Peyer's patch (tissue), 4 donors: ENCODE results near the gene ADCY2. TPM values are rescaled to one million over a fixed set of nuclear protein-coding genes. Genes with fewer than 3 reads are reported as not detected.
A peak's percentile ranks its signal among the peaks of the same experiment; 100 is the strongest.

Experiments
- DNase-seq, 3 donors: peaks; one replicate each; pipeline ENCODE4 v3.0.0-alpha.2; 2017 to 2019
- H3K27ac ChIP-seq, 4 donors: fragments of 200-600 bp; sonication (generic); one replicate each; pipeline ENCODE4 v1.5.1; 2016 to 2019
- H3K27me3 ChIP-seq, 2 donors: fragments of 200-600 bp; sonication (generic); one replicate each; pipeline ENCODE4 v1.5.1; 2019
- H3K36me3 ChIP-seq, 3 donors: fragments of 200-600 bp; sonication (generic); one replicate each; pipeline ENCODE4 v1.5.1; 2016 to 2019
- H3K4me1 ChIP-seq, 4 donors: fragments of 200-600 bp; sonication (generic); one replicate each; pipeline ENCODE4 v1.5.1; 2016 to 2019
- H3K4me3 ChIP-seq, 4 donors: fragments of 200-600 bp; sonication (generic); 1 replicate in 3 of 4; 2 replicates in 1 of 4; pipeline ENCODE4 v1.5.1; 2016 to 2019; ENCODE audit warnings: mild to moderate bottlenecking in 1 of 4
- H3K9me3 ChIP-seq, 4 donors: fragments of 200-600 bp; sonication (generic); one replicate each; pipeline ENCODE4 v1.5.1; 2016 to 2019; ENCODE audit warnings: mild to moderate bottlenecking in 1 of 4
- POLR2A ChIP-seq, 2 donors: fragments of 450-650 bp; IDR thresholded peaks; one replicate each; pipeline ENCODE4 v1.5.1; 2017; ENCODE audit warnings: antibody characterized with exemption in 2 of 2, mild to moderate bottlenecking in 2 of 2, moderate library complexity in 2 of 2
- total RNA-seq, 4 donors: library from RNA; depleted of rRNA; stranded (reverse); fragments of >200 nt; gene quantifications; one replicate each; pipeline ENCODE4 v1.1.0, GENCODE V29; 2016
- TF ChIP-seq, protein P1 (sequence below), 6 experiments: fragments of 450-650 bp in 4 of 6; fragments of 200-600 bp in 2 of 6; sonication (generic) in 1 of 6; IDR thresholded peaks; one replicate each; pipeline ENCODE4 v1.5.1; 2017 to 2019; ENCODE audit warnings: antibody characterized with exemption in 6 of 6, mild to moderate bottlenecking in 3 of 6, moderate library complexity in 1 of 6

ADCY2 gene
- total RNA-seq, 4 donors from 2014 or later, result 0.53 to 12.4 (median 5.1) TPM

DNA sequence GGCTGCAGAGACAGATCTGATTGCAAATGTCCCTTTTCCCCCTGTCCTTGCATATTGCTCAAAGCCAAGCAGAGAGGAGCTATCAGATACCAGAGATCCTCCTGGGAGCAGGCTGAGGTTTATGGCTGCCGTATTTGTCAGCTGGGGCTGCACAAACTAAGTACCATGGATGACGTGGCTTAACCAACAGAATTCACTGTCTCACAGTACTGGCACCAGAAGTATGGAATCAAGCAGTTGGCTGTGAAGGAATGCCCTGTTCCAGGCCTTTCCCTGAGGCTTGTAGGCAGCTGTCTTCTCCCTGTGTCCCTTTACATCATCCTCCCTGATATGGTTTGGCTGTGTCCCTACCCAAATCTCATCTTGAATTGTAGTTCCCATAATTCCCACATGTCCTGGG lies 452.4 kb downstream of the ADCY2 start:
- DNase-seq, result no peak
- peaks cover 0 to 17% (median 1%) of the 10 kb centered on the region in 4 donors for H3K4me1 ChIP-seq
- no peak overlapping the region for H3K4me3 ChIP-seq
- H3K27ac ChIP-seq, result no peak overlapping the region
- no peaks in the 10 kb centered on the region for H3K9me3 ChIP-seq
- no peaks in the 10 kb centered on the region for H3K36me3 ChIP-seq
- no peaks in the 10 kb centered on the region for H3K27me3 ChIP-seq
- TF ChIP-seq, protein P1, sequence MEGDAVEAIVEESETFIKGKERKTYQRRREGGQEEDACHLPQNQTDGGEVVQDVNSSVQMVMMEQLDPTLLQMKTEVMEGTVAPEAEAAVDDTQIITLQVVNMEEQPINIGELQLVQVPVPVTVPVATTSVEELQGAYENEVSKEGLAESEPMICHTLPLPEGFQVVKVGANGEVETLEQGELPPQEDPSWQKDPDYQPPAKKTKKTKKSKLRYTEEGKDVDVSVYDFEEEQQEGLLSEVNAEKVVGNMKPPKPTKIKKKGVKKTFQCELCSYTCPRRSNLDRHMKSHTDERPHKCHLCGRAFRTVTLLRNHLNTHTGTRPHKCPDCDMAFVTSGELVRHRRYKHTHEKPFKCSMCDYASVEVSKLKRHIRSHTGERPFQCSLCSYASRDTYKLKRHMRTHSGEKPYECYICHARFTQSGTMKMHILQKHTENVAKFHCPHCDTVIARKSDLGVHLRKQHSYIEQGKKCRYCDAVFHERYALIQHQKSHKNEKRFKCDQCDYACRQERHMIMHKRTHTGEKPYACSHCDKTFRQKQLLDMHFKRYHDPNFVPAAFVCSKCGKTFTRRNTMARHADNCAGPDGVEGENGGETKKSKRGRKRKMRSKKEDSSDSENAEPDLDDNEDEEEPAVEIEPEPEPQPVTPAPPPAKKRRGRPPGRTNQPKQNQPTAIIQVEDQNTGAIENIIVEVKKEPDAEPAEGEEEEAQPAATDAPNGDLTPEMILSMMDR (IDR thresholded peaks at IDR 0.05), result no peak
- TF ChIP-seq POLR2A (IDR thresholded peaks at IDR 0.05), result no peak

DNA sequence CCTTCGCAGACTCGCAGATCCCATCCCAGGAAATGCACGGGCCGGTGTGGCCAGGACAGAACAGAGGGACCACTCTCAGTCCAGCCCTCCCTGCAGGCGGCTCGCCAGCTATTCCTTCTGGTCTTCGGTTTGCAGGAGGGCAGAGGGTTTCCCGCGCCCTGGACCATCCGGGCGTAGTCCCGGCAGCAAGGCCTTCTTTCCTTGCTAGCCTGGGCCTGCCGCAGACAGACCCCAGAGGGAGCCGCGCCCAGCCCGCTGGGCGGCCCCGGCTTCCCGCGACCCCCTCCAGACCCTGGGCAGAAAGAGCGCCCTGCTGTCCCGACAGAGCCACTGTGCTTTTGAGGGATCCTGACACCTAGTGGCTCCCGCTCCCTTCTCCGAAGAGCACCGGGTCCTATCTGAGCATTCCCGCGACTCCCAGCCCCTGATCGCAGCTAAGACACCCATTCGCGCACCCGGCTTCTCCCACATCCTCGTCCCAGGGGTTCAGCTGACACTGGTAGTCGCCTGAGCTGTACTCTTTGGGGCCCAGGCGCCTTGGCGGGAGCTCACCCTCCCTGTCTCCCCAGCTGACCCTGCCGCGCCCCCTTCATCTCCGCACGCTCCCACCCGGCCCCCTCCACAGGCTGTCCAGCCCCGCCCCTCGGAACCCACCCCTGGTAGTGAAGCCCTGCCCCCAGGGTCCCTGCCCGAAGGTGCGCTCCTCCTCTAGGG lies 453.9 kb downstream of the ADCY2 start:
- Histone ChIP-seq H3K27ac (no peak overlapping the region), H3K4me1 (peaks cover 0 to 17% (median 1%) of the 10 kb centered on the region in 4 donors), H3K36me3 (no peaks in the 10 kb centered on the region), H3K27me3 (no peaks in the 10 kb centered on the region), H3K4me3 (peak overlapping the region; percentile 30 to 66 (median 56)), H3K9me3 (no peaks in the 10 kb centered on the region)
- DNase-seq, result no peak
- TF ChIP-seq, protein P1 (IDR thresholded peaks at IDR 0.05), result no peak
- TF ChIP-seq POLR2A (IDR thresholded peaks at IDR 0.05), result no peak

DNA sequence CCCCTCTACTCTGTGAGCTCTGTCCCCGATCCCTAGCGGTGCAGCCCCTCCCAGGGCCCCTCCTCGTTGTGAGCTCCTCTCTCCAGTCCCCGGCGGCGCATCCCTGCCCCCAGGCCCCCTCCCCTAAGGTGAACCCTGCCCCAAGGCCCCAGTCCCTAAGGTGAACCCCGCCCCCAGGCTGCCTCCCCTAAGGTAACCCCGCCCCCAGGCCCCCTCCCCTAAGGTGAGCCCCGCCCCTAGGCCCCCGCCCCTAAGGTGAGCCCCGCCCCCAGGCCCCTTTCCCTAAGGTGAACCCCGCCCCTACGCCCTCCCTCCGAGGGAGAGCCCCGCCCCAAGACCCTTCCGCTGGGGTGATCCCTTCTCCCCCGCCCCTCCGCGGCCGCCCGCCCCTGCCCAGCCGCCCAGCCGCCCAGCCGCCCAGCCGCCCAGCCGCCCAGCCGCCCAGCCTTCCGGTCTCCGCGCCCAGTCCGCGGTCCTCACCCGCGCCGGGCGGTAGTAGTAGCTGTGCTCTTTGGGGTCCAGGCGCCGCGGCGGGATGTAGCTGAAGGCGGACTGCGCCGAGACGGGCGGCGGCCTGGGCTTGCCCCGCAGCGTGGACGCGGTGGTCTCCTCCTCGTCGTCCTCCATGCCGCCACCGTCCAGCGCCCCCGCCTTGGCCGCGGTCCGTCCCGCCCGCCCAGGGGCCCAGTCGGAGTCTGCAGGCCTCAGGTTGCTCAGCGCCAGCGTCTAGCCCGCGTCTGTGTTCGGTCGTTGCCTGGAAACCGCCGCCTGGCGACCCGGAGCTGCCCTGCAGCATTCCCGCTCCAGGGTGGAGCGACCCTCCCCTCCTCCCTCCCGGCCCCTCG lies 454.7 kb downstream of the ADCY2 start, which contains the start of gene CFAP90:
TSS of gene CFAP90 (minus strand) at position 739 of the 845 bp plus-strand sequence. CDS start at position 627, 112 bp downstream.
- no peak for TF ChIP-seq POLR2A (IDR thresholded peaks at IDR 0.05)
- TF ChIP-seq, protein P1 (IDR thresholded peaks at IDR 0.05), result peak in 1 of 6 experiments; percentile 15
- Histone ChIP-seq H3K27me3 (no peaks in the 10 kb centered on the region), H3K9me3 (no peaks in the 10 kb centered on the region), H3K4me3 (peak within 1 kb of the TSS; percentile 30 to 66 (median 56)), H3K27ac (no peak within 1 kb of the TSS), H3K36me3 (no peaks in the 10 kb centered on the region), H3K4me1 (peaks cover 0 to 17% (median 1%) of the 10 kb centered on the region in 4 donors)
- DNase-seq, result peak in 2 of 3 donors; percentile 51 to 53

DNA sequence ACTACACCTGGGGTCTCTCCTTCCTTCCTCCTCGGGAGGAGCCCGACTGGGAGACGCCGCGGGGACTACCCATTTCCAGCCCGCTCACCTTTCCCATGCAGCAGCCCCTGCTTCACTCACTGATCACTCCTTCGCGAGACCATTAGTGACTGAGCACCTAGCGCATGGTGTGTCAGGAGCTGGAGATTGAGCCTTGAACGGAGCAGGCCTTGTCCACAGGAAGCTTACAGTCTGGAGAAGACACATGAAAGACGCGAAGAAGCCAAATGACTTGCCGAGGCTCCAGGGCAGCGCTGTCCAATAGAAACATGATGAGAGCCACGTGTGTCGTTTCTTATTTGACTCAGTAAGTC lies 455.3 kb downstream of the ADCY2 start:
- Histone ChIP-seq H3K36me3 (no peaks in the 10 kb centered on the region), H3K9me3 (no peaks in the 10 kb centered on the region), H3K4me1 (peaks cover 0 to 17% (median 1%) of the 10 kb centered on the region in 4 donors), H3K27ac (no peak overlapping the region), H3K4me3 (peak overlapping the region in 3 of 4 donors; percentile 52 to 66 (median 60)), H3K27me3 (no peaks in the 10 kb centered on the region)
- no peak for DNase-seq
- TF ChIP-seq, protein P1 (IDR thresholded peaks at IDR 0.05), result no peak
- TF ChIP-seq POLR2A (IDR thresholded peaks at IDR 0.05), result no peak

DNA sequence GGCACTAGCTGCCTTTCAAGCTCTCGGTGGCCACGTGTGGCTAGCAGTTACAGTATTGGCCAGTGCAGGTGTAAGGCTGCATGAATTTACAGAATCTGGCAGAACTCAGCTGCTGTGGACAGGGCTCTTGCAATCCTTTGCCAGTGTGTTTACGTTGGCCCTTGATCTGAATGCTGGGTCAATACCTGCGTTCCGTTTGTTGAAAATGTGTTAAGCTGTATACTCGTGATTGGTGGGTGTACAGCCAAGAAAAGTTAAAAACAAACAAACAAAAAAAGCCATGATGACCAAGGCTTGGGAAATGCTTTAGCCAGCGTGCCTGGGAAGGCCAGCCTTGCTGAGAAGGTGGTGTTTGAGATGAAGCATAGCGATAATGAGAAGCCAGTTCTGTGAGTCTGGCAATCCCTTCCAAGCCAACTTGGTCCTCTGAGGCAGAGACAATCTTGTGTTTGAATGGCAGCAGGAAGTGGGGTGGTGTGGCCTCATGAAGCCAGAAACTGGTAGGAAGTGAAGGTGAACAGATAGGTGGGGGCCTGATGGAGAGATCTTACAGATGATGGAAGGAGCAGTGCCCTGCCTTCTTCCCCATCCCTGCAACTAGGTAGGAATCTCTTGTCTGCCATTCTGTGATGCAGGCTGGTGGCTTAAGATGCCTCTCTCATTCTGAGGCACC lies 455.8 kb downstream of the ADCY2 start:
- Histone ChIP-seq H3K4me1 (peaks cover 0 to 17% (median 1%) of the 10 kb centered on the region in 4 donors), H3K4me3 (no peak overlapping the region), H3K27ac (no peak overlapping the region), H3K36me3 (no peaks in the 10 kb centered on the region), H3K27me3 (no peaks in the 10 kb centered on the region), H3K9me3 (no peaks in the 10 kb centered on the region)
- no peak for DNase-seq
- no peak for TF ChIP-seq POLR2A (IDR thresholded peaks at IDR 0.05)
- TF ChIP-seq, protein P1 (IDR thresholded peaks at IDR 0.05), result no peak
